A673 (cell line): Measurements from ENCODE around the gene RHEX. TPM values are rescaled to one million over a fixed set of nuclear protein-coding genes. Genes with fewer than 3 reads are reported as not detected.

Source experiments
- BruUV-seq: library from RNA; stranded (reverse); fragments of 400-500 nt; replicated peaks from 2 replicates; lab custom pipeline; 2021; lab: Mats Ljungman, UMichigan
- CTCF ChIA-PET: fragments of 300-600 bp; sonication (Branson Sonifier 250); formaldehyde crosslinking; loops from one replicate; lab custom pipeline; 2022; ENCODE audit warnings: antibody characterized with exemption; lab: Charles Lee
- POLR2A ChIA-PET: fragments of 300-600 bp; sonication (Branson Sonifier 250); formaldehyde crosslinking; loops from one replicate; lab custom pipeline; 2022; ENCODE audit warnings: antibody characterized with exemption; ENCODE audit not compliant: low non-redundant PET; lab: Charles Lee
- DNase-seq: peaks from one replicate; pipeline ENCODE4 v3.0.0-alpha.2; 2015; ENCODE audit warnings: low spot score
- H3K27ac ChIP-seq: fragments of 200-600 bp; sonication (generic); 2 replicates; pipeline ENCODE4 v1.5.1; 2016; ENCODE audit warnings: mixed run types, low read depth, mild to moderate bottlenecking, mixed read lengths, antibody characterized with exemption, low read length; ENCODE audit not compliant: poor library complexity, severe bottlenecking
- H3K27me3 ChIP-seq: fragments of 200-600 bp; sonication (generic); replicated peaks from 2 replicates; pipeline ENCODE4 v1.6.1; 2017; ENCODE audit warnings: mixed run types, low read depth, mild to moderate bottlenecking, mixed read lengths, antibody characterized with exemption, low read length; ENCODE audit not compliant: insufficient read depth, poor library complexity
- H3K36me3 ChIP-seq: fragments of 200-600 bp; sonication (generic); 2 replicates; pipeline ENCODE4 v1.6.1; 2016; ENCODE audit warnings: mixed run types, mild to moderate bottlenecking, mixed read lengths, antibody characterized with exemption, low read length; ENCODE audit not compliant: insufficient read depth, poor library complexity, severe bottlenecking
- H3K4me1 ChIP-seq: fragments of 200-600 bp; sonication (generic); 2 replicates; pipeline ENCODE4 v1.6.1; 2017; ENCODE audit warnings: mixed run types, mild to moderate bottlenecking, mixed read lengths, antibody characterized with exemption, low read length; ENCODE audit not compliant: insufficient read depth, poor library complexity, severe bottlenecking
- H3K4me3 ChIP-seq: fragments of 200-600 bp; sonication (generic); 2 replicates; pipeline ENCODE4 v1.5.1; 2016; ENCODE audit warnings: low read depth, mixed run types, mild to moderate bottlenecking, mixed read lengths, low read length; ENCODE audit not compliant: poor library complexity, severe bottlenecking
- H3K9me3 ChIP-seq: fragments of 200-600 bp; sonication (generic); 2 replicates; pipeline ENCODE4 v1.6.1; 2016; ENCODE audit warnings: mixed run types, low read depth, mild to moderate bottlenecking, mixed read lengths, antibody characterized with exemption, low read length; ENCODE audit not compliant: poor library complexity, severe bottlenecking
- CTCF ChIP-seq: fragments of 300-800, 200-600 bp; sonication (generic); conservative IDR thresholded peaks from 2 replicates; pipeline ENCODE4 v1.5.1; 2017; ENCODE audit warnings: low read depth, mild to moderate bottlenecking, antibody characterized with exemption, low read length, moderate library complexity, mixed read lengths
- EZH2 ChIP-seq: fragments of 200-600 bp; sonication (generic); IDR thresholded peaks from 2 replicates; pipeline ENCODE4 v1.6.1; 2017; ENCODE audit warnings: borderline replicate concordance, low read depth, mild to moderate bottlenecking, mixed read lengths, antibody characterized with exemption, low read length; ENCODE audit not compliant: poor library complexity, severe bottlenecking
- intact Hi-C: fragments of 100-400 bp; cut with micrococcal nuclease; formaldehyde crosslinking; loops from one replicate; pipeline ENCODE4 v1.10.0; 2022; ENCODE audit not compliant: unreplicated experiment
- total RNA-seq: library from RNA; stranded (reverse); gene quantifications from 2 replicates; pipeline ENCODE4 v1.2.3, GENCODE V29; 2021

The RHEX gene
- total RNA-seq, 1 experiment from 2014 or later = not detected

- H3K27ac ChIP-seq = no peak overlapping the region
- DNase-seq = no peak
- BruUV-seq = no TSS peak
- CTCF ChIA-PET = no interaction called here
- H3K9me3 ChIP-seq = no peaks in the 10 kb centered on the region
- POLR2A ChIA-PET = no interaction called here
- H3K36me3 ChIP-seq = no peaks in the 10 kb centered on the region
- no peak for TF ChIP-seq EZH2
- no peak for TF ChIP-seq CTCF
- intact Hi-C loops = no loop called here
- H3K4me1 ChIP-seq = no peaks in the 10 kb centered on the region
- no peak overlapping the region for H3K4me3 ChIP-seq
- H3K27me3 ChIP-seq = no peaks in the 10 kb centered on the region
Measured at GRCh38 chr1:206101351-206102045, 48.5 kb downstream of the RHEX start.

- no peak for DNase-seq
- no peaks in the 10 kb centered on the region for H3K4me1 ChIP-seq
- ChIA-PET CTCF (no interaction called here), POLR2A (no interaction called here)
- H3K9me3 ChIP-seq = no peaks in the 10 kb centered on the region
- no peaks in the 10 kb centered on the region for H3K27me3 ChIP-seq
- no peaks in the 10 kb centered on the region for H3K36me3 ChIP-seq
- no peak overlapping the region for H3K27ac ChIP-seq
- intact Hi-C loops = no loop called here
- H3K4me3 ChIP-seq = no peak overlapping the region
- TF ChIP-seq CTCF = no peak
- TF ChIP-seq EZH2 = no peak
- BruUV-seq = no TSS peak
Measured at GRCh38 chr1:206102292-206102936, 49.4 kb downstream of the RHEX start.

GRCh38 chr1:206103979-206104378, 51.0 kb downstream of the RHEX start:
- Histone ChIP-seq H3K36me3 (no peaks in the 10 kb centered on the region), H3K4me3 (no peak overlapping the region), H3K9me3 (no peaks in the 10 kb centered on the region), H3K4me1 (no peaks in the 10 kb centered on the region), H3K27ac (no peak overlapping the region), H3K27me3 (no peaks in the 10 kb centered on the region)
- intact Hi-C loops = no loop called here
- no TSS peak for BruUV-seq
- ChIA-PET CTCF (no interaction called here), POLR2A (no interaction called here)
- TF ChIP-seq EZH2 = no peak
- TF ChIP-seq CTCF = no peak
- DNase-seq = no peak
